Thyroid gland (tissue), 4 donors: Measurements from ENCODE around the gene SYNE3. TPM values are rescaled to one million over a fixed set of nuclear protein-coding genes. Genes with fewer than 3 reads are reported as not detected.

Source experiments
- DNase-seq, 2 donors: peaks; one replicate each; pipeline ENCODE4 v3.0.0-alpha.2; 2019
- H3K27ac ChIP-seq, 3 donors: fragments of 200-600 bp; sonication (generic); 1 replicate in 2 of 3; 2 replicates in 1 of 3; pipeline ENCODE4 v1.5.1; 2016 to 2019; ENCODE audit warnings: mild to moderate bottlenecking in 1 of 3, moderate library complexity in 1 of 3
- H3K27me3 ChIP-seq: fragments of 200-600 bp; sonication (generic); one replicate; pipeline ENCODE4 v1.5.1; 2019
- H3K36me3 ChIP-seq, 2 donors: fragments of 200-600 bp; sonication (generic); one replicate each; pipeline ENCODE4 v1.5.1; 2016 to 2019
- H3K4me1 ChIP-seq, 2 donors: fragments of 200-600 bp; sonication (generic); one replicate each; pipeline ENCODE4 v1.5.1; 2017 to 2019
- H3K4me3 ChIP-seq, 3 donors: fragments of 200-600 bp; sonication (generic); replicated peaks in 1 of 3; 1 replicate in 2 of 3; 2 replicates in 1 of 3; pipeline ENCODE4 v1.5.1; 2016; ENCODE audit warnings: mild to moderate bottlenecking in 1 of 3
- H3K9me3 ChIP-seq: fragments of 200-600 bp; sonication (generic); one replicate; pipeline ENCODE4 v1.5.1; 2017
- POLR2A ChIP-seq, 2 donors: fragments of 450-650 bp; IDR thresholded peaks; one replicate each; pipeline ENCODE4 v1.6.1; 2017; ENCODE audit warnings: antibody characterized with exemption in 2 of 2, mild to moderate bottlenecking in 2 of 2, moderate library complexity in 1 of 2
- WGBS, 2 donors: methylation state at CpG; one replicate each; pipeline ENCODE4 v1.1.5; 2017; 5-methylcytosine and 5-hydroxymethylcytosine counted together
- intact Hi-C: fragments of 100-400 bp; cut with DNase I; formaldehyde crosslinking; loops from one replicate; pipeline ENCODE4 v1.15.1; 2023
- total RNA-seq, 4 donors: library from RNA; depleted of rRNA; stranded (reverse); fragments of >200 nt; gene quantifications; one replicate each; pipeline ENCODE4 v1.2.3, GENCODE V29; 2016
- TF ChIP-seq, protein P1 (sequence below), 6 experiments: fragments of 200-600 bp in 3 of 6; fragments of 450-650 bp in 3 of 6; sonication (generic) in 3 of 6; IDR thresholded peaks; one replicate each; pipeline ENCODE4 v1.5.1; 2016 to 2019; ENCODE audit warnings: antibody characterized with exemption in 6 of 6, mild to moderate bottlenecking in 2 of 6, inconsistent platforms in 1 of 6, moderate library complexity in 1 of 6

SYNE3 gene
- total RNA-seq, 4 donors from 2014 or later, result 9.7 to 21.9 (median 17.6) TPM

DNA sequence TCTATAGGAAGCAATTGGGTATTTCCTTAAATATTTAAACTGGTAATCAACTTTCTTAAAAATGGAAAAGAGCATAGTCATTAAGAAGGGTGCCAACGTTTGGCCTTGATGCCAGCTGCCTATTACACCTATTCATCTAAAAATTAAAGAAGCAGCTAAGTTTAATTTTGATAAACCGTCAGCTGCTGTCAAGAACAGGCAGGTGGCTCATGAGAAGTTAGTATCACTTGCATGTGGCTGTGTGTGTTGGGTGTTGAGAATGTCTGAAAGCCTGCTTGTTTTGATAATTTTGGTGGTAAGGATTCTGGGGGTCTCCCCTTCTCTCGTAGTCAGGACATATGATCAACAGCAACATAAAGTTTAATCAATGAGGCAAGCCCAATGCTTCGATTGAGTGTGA is 24.9 kb upstream of the SYNE3 start:
- no peaks in the 10 kb centered on the region for H3K27me3 ChIP-seq
- no peak for DNase-seq
- TF ChIP-seq, protein P1, sequence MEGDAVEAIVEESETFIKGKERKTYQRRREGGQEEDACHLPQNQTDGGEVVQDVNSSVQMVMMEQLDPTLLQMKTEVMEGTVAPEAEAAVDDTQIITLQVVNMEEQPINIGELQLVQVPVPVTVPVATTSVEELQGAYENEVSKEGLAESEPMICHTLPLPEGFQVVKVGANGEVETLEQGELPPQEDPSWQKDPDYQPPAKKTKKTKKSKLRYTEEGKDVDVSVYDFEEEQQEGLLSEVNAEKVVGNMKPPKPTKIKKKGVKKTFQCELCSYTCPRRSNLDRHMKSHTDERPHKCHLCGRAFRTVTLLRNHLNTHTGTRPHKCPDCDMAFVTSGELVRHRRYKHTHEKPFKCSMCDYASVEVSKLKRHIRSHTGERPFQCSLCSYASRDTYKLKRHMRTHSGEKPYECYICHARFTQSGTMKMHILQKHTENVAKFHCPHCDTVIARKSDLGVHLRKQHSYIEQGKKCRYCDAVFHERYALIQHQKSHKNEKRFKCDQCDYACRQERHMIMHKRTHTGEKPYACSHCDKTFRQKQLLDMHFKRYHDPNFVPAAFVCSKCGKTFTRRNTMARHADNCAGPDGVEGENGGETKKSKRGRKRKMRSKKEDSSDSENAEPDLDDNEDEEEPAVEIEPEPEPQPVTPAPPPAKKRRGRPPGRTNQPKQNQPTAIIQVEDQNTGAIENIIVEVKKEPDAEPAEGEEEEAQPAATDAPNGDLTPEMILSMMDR (IDR thresholded peaks at IDR 0.05), result no peak
- no peak for TF ChIP-seq POLR2A (IDR thresholded peaks at IDR 0.05)
- no peak overlapping the region for H3K27ac ChIP-seq
- no peak overlapping the region for H3K4me3 ChIP-seq
- intact Hi-C loops, result no loop called here
- H3K4me1 ChIP-seq, result peaks cover 6 to 13% of the 10 kb centered on the region in 2 donors
- H3K36me3 ChIP-seq, result peaks cover 5 to 8% of the 10 kb centered on the region in 2 donors
- WGBS, 2 donors, result 81% methylated on average over 4 of the region's 4 CpGs
- H3K9me3 ChIP-seq, result no peaks in the 10 kb centered on the region

DNA sequence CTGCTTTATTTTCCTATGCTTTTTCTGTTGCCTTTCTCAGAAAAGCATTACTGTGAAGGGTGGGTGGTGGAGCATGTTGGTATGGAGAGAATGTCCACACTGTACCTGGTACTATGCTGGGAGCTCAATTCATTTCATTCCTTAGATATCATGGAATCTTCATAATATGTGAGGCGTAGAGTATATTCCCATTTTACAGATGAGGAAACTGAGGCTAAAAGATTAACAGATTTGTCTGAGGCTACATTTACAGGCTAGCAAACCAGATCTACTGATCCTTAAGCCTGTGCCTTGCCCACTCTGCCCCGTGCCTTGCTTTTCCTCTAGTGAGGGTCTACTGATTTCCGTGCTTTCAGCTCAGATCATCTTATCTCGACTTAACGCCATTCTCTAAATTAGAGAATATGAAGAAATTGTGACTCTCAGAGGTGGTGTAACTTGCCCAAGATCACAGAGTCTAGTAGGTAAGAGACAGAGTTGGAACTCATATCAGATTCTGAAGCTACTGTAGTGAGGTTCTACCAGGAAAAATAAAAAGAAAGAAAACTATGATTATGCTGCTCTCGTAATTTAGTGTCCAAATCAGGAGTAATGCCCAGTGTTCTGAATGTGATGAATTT is 23.9 kb upstream of the SYNE3 start:
- Histone ChIP-seq H3K27ac (no peak overlapping the region), H3K4me1 (peaks cover 15 to 22% of the 10 kb centered on the region in 2 donors)
- TF ChIP-seq, protein P1 (IDR thresholded peaks at IDR 0.05), result no peak
- no peak for TF ChIP-seq POLR2A (IDR thresholded peaks at IDR 0.05)

DNA sequence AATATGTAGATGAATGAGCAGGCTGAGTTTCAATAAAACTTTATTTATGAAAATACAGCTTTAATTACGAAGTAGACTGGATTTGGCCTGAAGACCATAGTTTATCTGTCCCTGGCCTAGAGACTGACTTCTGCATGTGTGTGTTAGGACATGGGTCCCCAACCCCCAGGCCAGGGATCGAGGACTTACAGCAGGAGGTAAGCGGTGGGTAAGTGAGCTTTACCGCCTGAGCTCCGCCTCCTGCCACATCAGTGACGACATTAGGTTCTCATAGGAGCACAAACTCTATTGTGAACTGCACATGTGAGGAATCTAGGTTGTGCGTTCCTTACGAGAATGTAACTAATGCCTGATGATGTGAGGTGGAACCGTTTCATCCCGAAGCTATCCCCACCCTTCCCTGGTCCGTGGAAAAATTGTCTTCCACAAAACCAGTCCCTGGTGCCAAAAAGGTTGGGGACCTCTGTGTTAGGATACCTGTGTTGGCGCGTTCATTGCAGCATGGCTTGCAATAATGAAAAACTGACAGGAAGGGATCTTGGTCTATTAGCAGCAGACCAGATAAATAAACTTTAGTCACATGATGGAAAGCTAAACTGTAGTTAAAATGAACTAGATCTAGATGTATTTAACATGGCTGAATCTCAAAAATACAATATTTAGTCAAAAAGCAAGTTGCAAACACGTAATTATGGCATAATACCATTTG is 22.5 kb upstream of the SYNE3 start:
- Histone ChIP-seq H3K9me3 (no peaks in the 10 kb centered on the region), H3K4me1 (peaks cover 15 to 22% of the 10 kb centered on the region in 2 donors), H3K4me3 (no peak overlapping the region), H3K27me3 (no peaks in the 10 kb centered on the region), H3K27ac (no peak overlapping the region), H3K36me3 (no peaks in the 10 kb centered on the region)
- WGBS, 2 donors, result 94% methylated on average over 14 of the region's 14 CpGs
- TF ChIP-seq POLR2A (IDR thresholded peaks at IDR 0.05), result no peak
- TF ChIP-seq, protein P1 (IDR thresholded peaks at IDR 0.05), result no peak
- intact Hi-C loops, result loop anchor here (5.0 kb wide), 1 partner anchor 382 kb away; the partner anchor contains the start of gene DICER1
- DNase-seq, result no peak

More for the DNA sequence above, 23.9 kb upstream of the SYNE3 start:
- Histone ChIP-seq H3K27me3 (no peaks in the 10 kb centered on the region), H3K4me3 (no peak overlapping the region), H3K36me3 (peaks cover 5% of the 10 kb centered on the region in 2 donors), H3K9me3 (no peaks in the 10 kb centered on the region)
- DNase-seq, result no peak
- WGBS, 2 donors, result 92 to 96% methylated on average over 6 of the region's 6 CpGs
- intact Hi-C loops, result no loop called here

DNA sequence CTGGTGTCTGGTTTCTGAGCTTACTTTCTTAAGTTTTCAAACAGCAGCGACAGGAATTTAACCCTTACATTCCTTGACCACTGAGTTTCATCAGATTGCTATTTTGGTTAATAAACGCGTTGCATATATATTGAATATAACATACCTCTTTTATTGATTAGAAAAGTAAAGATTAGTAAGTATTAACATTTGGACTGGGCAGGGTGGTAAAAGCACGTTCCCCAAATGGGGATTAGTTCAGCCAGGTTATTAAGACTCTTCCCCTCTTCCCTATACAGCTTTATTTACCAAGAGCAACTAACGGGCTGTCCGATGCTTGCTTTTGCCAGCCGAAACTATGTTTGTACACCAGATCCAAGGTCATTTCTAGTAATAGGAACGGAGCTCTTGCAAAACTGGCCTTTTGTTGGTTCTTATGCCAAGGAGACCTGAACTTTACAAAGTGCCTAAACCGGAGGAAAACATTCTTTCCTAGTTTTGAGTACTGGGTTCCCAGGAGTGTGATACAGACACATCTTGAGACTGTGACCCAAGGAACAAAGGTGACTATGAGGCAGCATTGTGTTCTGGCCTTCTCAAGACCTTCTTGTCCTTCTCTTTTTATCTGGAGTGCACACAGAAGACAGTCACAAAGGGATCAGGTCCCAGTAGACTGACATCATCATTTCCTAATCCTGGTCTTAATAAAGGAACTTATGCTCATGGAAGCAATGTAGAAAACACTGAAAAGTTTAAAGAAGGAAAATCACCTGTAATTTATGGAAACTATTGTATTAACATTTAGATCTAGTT is 21.0 kb upstream of the SYNE3 start:
- DNase-seq, result no peak
- intact Hi-C loops, result loop anchor here (5.0 kb wide), 1 partner anchor 380 kb away; the partner anchor contains the start of gene DICER1

More for the DNA sequence above, 21.0 kb upstream of the SYNE3 start:
- Histone ChIP-seq H3K27me3 (no peaks in the 10 kb centered on the region), H3K9me3 (no peaks in the 10 kb centered on the region), H3K27ac (no peak overlapping the region), H3K36me3 (no peaks in the 10 kb centered on the region), H3K4me3 (no peak overlapping the region), H3K4me1 (peaks cover 24 to 34% of the 10 kb centered on the region in 2 donors)
- TF ChIP-seq, protein P1 (IDR thresholded peaks at IDR 0.05), result no peak
- no peak for TF ChIP-seq POLR2A (IDR thresholded peaks at IDR 0.05)
- WGBS, 2 donors, result 66 to 68% methylated on average over 9 of the region's 9 CpGs
